Activated B cell treated with CpG ODN at 0.5 μM for 24 hours (primary cell): ENCODE measurements around the gene DCN. TPM values are rescaled to one million over a fixed set of nuclear protein-coding genes. Genes with fewer than 3 reads are reported as not detected.

Experiments
- ATAC-seq: fragments of 200-7000 bp; cut with Tn5 transposase; one replicate; pipeline ENCODE4 v1.10.0; 2021; ENCODE audit warnings: low read depth, mild to moderate bottlenecking, moderate library complexity
- CTCF ChIA-PET: fragments of 350-600 bp; sonication (Branson Sonifier 250); formaldehyde crosslinking; loops from one replicate; lab custom pipeline; 2021; ENCODE audit warnings: antibody characterized with exemption; lab: Charles Lee
- POLR2A ChIA-PET: fragments of 350-600 bp; sonication (Branson Sonifier 250); formaldehyde crosslinking; loops from one replicate; lab custom pipeline; 2021; ENCODE audit warnings: antibody characterized with exemption; lab: Charles Lee
- DNase-seq: peaks from one replicate; pipeline ENCODE4 v3.0.0; 2022
- H3K27ac Mint-ChIP-seq: one replicate; pipeline ENCODE4 v1.8.0; 2020; ENCODE audit warnings: mixed read lengths
- H3K27me3 Mint-ChIP-seq: one replicate; pipeline ENCODE4 v1.8.0; 2021; ENCODE audit warnings: mixed read lengths
- H3K36me3 Mint-ChIP-seq: one replicate; pipeline ENCODE4 v1.8.0; 2021; ENCODE audit warnings: low read depth, mixed read lengths
- H3K4me1 Mint-ChIP-seq: one replicate; pipeline ENCODE4 v1.8.0; 2021; ENCODE audit warnings: mixed read lengths
- H3K4me3 Mint-ChIP-seq: one replicate; pipeline ENCODE4 v1.8.0; 2020; ENCODE audit warnings: mild to moderate bottlenecking, mixed read lengths
- H3K9me3 Mint-ChIP-seq: one replicate; pipeline ENCODE4 v1.8.0; 2020; ENCODE audit warnings: mixed read lengths
- CTCF ChIP-seq: fragments of 200-600 bp; IDR thresholded peaks from one replicate; pipeline ENCODE4 v1.8.0; 2022; ENCODE audit warnings: antibody characterized with exemption, mild to moderate bottlenecking
- intact Hi-C: fragments of 100-400 bp; cut with micrococcal nuclease; formaldehyde crosslinking; loops from one replicate; pipeline ENCODE4 v1.15.1; 2024
- total RNA-seq: library from RNA; stranded (reverse); gene quantifications from 2 replicates; pipeline ENCODE4 v1.2.3, GENCODE V29; 2022

Gene DCN
- total RNA-seq, 1 donor from 2014 or later, result not detected

GRCh38 chr12:91189516-91189915 lies 6.9 kb upstream of the DCN start:
- POLR2A ChIA-PET, result no interaction called here
- TF ChIP-seq CTCF, result no peak

GRCh38 chr12:91188778-91189177 lies 6.2 kb upstream of the DCN start:
- no peaks in the 10 kb centered on the region for H3K36me3 Mint-ChIP-seq
- H3K4me3 Mint-ChIP-seq, result no peak overlapping the region
- DNase-seq (no peak), ATAC-seq (no peak)
- H3K4me1 Mint-ChIP-seq, result no peaks in the 10 kb centered on the region
- no peak for TF ChIP-seq CTCF
- H3K27me3 Mint-ChIP-seq, result peaks cover 5% of the 10 kb centered on the region
- ChIA-PET CTCF (no interaction called here), POLR2A (no interaction called here)
- H3K27ac Mint-ChIP-seq, result no peak overlapping the region
- intact Hi-C loops, result no loop called here
- peaks cover 2% of the 10 kb centered on the region for H3K9me3 Mint-ChIP-seq

More at GRCh38 chr12:91189516-91189915, 6.9 kb upstream of the DCN start:
- Mint-ChIP-seq H3K4me1 (no peaks in the 10 kb centered on the region), H3K4me3 (no peak overlapping the region), H3K27me3 (peaks cover 2% of the 10 kb centered on the region), H3K27ac (no peak overlapping the region), H3K9me3 (peaks cover 3% of the 10 kb centered on the region), H3K36me3 (no peaks in the 10 kb centered on the region)
- intact Hi-C loops, result no loop called here
- ATAC-seq (no peak), DNase-seq (no peak)
- CTCF ChIA-PET, result no interaction called here

DNA sequence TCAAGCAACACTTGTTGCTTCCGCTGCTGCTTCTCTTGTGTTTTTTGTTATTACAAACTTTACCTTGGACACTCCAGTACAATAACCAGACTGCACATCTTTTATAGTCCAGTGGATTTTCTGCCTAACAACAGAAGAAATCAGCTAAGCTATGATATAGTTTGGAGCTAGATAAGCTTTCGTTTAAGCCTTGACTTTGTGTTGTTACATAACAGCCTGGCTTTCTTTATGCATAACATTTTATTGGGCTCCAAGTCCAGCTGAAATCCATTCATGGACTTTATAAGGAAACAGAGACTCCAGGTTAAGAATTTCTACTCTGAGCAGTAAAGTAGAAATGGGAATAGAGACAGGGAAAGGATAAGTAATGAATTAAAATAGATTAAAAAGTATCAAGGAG lies 3.5 kb upstream of the DCN start:
- DNase-seq, result no peak
- Mint-ChIP-seq H3K4me1 (no peaks in the 10 kb centered on the region), H3K27ac (no peak overlapping the region), H3K4me3 (no peak overlapping the region), H3K9me3 (no peaks in the 10 kb centered on the region), H3K36me3 (no peaks in the 10 kb centered on the region), H3K27me3 (peaks cover 3% of the 10 kb centered on the region)
- POLR2A ChIA-PET, result no interaction called here
- no peak for ATAC-seq
- TF ChIP-seq CTCF, result no peak
- CTCF ChIA-PET, result no interaction called here
- intact Hi-C loops, result no loop called here

DNA sequence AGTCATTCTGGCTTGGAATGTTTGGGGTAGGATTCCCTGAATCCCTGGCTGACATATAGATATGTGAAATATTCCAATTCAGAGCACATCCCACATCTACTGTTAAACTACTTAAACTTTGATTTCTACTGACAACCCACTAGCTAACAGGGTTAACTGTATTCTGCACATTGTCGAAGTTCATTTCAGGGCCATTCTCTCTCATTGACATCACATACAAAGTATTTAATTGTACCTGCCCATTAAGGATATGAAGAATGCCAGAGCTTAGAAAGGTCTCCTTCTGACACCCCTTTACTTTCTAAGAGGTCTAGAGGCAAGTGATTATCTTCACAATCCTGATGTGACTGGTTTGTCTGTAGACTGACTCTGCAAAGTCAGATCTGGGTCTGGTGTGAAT lies 2.8 kb upstream of the DCN start:
- no peak for ATAC-seq
- intact Hi-C loops, result no loop called here
- peaks cover 3% of the 10 kb centered on the region for H3K27me3 Mint-ChIP-seq
- no peak for DNase-seq
- ChIA-PET CTCF (no interaction called here), POLR2A (no interaction called here)
- TF ChIP-seq CTCF, result no peak
- no peaks in the 10 kb centered on the region for H3K4me1 Mint-ChIP-seq
- no peaks in the 10 kb centered on the region for H3K9me3 Mint-ChIP-seq
- H3K36me3 Mint-ChIP-seq, result no peaks in the 10 kb centered on the region
- no peak overlapping the region for H3K27ac Mint-ChIP-seq
- no peak overlapping the region for H3K4me3 Mint-ChIP-seq

DNA sequence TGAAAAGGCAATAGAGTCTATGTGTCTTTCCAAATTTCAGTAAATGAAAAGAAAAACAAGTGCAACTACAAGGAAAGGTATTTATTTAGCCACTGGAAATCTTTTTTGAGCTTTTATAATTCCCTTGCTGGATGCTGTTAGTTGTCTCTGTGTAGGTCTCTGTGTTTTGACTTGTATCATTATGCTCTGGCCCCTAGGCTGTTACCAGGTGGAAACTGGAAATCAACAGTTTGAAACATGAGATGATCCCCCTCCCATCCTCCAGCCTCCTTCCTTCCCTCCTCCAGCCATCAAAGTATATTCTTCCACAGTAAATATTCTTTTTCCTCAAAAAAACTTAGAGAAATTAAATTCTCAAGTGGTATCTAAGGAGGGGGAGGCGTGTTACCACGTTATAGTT lies 934 bp upstream of the DCN start:
- CTCF ChIA-PET, result no interaction called here
- no peak for TF ChIP-seq CTCF
- intact Hi-C loops, result no loop called here
- H3K9me3 Mint-ChIP-seq, result no peaks in the 10 kb centered on the region
- POLR2A ChIA-PET, result no interaction called here
- no peaks in the 10 kb centered on the region for H3K36me3 Mint-ChIP-seq
- H3K4me3 Mint-ChIP-seq, result no peak overlapping the region
- no peak for DNase-seq
- H3K27me3 Mint-ChIP-seq, result peaks cover 3% of the 10 kb centered on the region
- ATAC-seq, result no peak
- H3K4me1 Mint-ChIP-seq, result no peaks in the 10 kb centered on the region
- H3K27ac Mint-ChIP-seq, result no peak overlapping the region
